T-cell (primary cell): ENCODE data around the gene TYR. TPM values are rescaled to one million over a fixed set of nuclear protein-coding genes. Genes with fewer than 3 reads are reported as not detected.
"Not testable (repeated sequence)": the region's sequence is repeated elsewhere in the genome, so short reads cannot be mapped to it uniquely, and the experiment has no call there.

Source experiments
- ATAC-seq, 4 experiments: fragments of 200-7000 bp in 3 of 4; fragments of 150-1000 bp in 1 of 4; cut with Tn5 transposase; replicated peaks in 1 of 4; 1 replicate in 3 of 4; 2 replicates in 1 of 4; pipeline ENCODE4 v1.10.0; 2021; ENCODE audit warnings: moderate library complexity in 3 of 4, mild to moderate bottlenecking in 2 of 4, moderate number of reproducible peaks in 1 of 4
- CTCF ChIA-PET, 2 donors: fragments of 300-600 bp; sonication (Branson Sonifier 250); formaldehyde crosslinking; loops; one replicate each; lab custom pipeline; 2022; ENCODE audit warnings: antibody characterized with exemption in 2 of 2; lab: Charles Lee
- POLR2A ChIA-PET, 2 donors: fragments of 300-600 bp; sonication (Branson Sonifier 250); formaldehyde crosslinking; loops; one replicate each; lab custom pipeline; 2022; ENCODE audit warnings: antibody characterized with exemption in 2 of 2; lab: Charles Lee
- DNase-seq, 35 experiments: peaks; one replicate each; pipeline versions ENCODE4 v3.0.0 to v3.0.0-alpha.2; 2013 to 2023
- H3K27ac ChIP-seq: one replicate; pipeline ENCODE4 v1.5.1; 2013; ENCODE audit warnings: low read length
- H3K27me3 ChIP-seq, 2 experiments: replicated peaks in 1 of 2; 1 replicate in 1 of 2; 2 replicates in 1 of 2; pipeline versions ENCODE4 v1.6.1 to v1.7.0; 2013; ENCODE audit warnings: low read length in 1 of 2, mixed read lengths in 1 of 2; ENCODE audit not compliant: control insufficient read depth in 2 of 2, insufficient read depth in 2 of 2; ENCODE audit errors: extremely low read depth in 1 of 2
- H3K36me3 ChIP-seq, 2 donors: 1 replicate in 1 of 2; 2 replicates in 1 of 2; pipeline versions ENCODE4 v1.6.1 to v1.7.0; 2013; ENCODE audit warnings: low read length in 1 of 2; ENCODE audit not compliant: control insufficient read depth in 2 of 2, insufficient read depth in 1 of 2; ENCODE audit errors: extremely low read depth in 1 of 2
- H3K4me1 ChIP-seq, 2 experiments: 1 replicate in 1 of 2; 2 replicates in 1 of 2; pipeline versions ENCODE4 v1.6.1 to v1.7.0; 2013; ENCODE audit warnings: low read length in 2 of 2, mixed read lengths in 1 of 2; ENCODE audit not compliant: insufficient read depth in 2 of 2, control insufficient read depth in 1 of 2; ENCODE audit errors: extremely low read depth in 1 of 2
- H3K4me3 ChIP-seq, 2 donors: 1 replicate in 1 of 2; 2 replicates in 1 of 2; pipeline versions ENCODE4 v1.5.1 to v1.7.0; 2013; ENCODE audit warnings: mild to moderate bottlenecking in 2 of 2, low read length in 1 of 2, moderate library complexity in 1 of 2; ENCODE audit not compliant: control insufficient read depth in 1 of 2; ENCODE audit errors: extremely low read depth in 1 of 2
- H3K9me3 ChIP-seq: 2 replicates; pipeline ENCODE4 v1.7.0; 2013
- H3K27ac Mint-ChIP-seq, 2 donors: one replicate each; pipeline ENCODE4 v1.8.0; 2020 to 2021; ENCODE audit warnings: mild to moderate bottlenecking in 2 of 2, mixed read lengths in 2 of 2
- H3K27me3 Mint-ChIP-seq, 2 donors: one replicate each; pipeline ENCODE4 v1.8.0; 2021 to 2022; ENCODE audit warnings: mixed read lengths in 2 of 2
- H3K36me3 Mint-ChIP-seq: one replicate; pipeline ENCODE4 v1.8.0; 2021; ENCODE audit warnings: mixed read lengths
- H3K4me1 Mint-ChIP-seq, 3 donors: one replicate each; pipeline ENCODE4 v1.8.0; 2020 to 2022; ENCODE audit warnings: mixed read lengths in 3 of 3, mild to moderate bottlenecking in 1 of 3
- H3K4me3 Mint-ChIP-seq, 3 donors: one replicate each; pipeline ENCODE4 v1.8.0; 2020 to 2022; ENCODE audit warnings: mild to moderate bottlenecking in 3 of 3, mixed read lengths in 3 of 3, moderate library complexity in 3 of 3
- H3K9me3 Mint-ChIP-seq, 3 donors: one replicate each; pipeline ENCODE4 v1.8.0; 2020 to 2022; ENCODE audit warnings: mixed read lengths in 3 of 3
- WGBS: methylation state at CpG from one replicate; pipeline ENCODE4 v1.1.5; 2013; ENCODE audit warnings: missing lambda C conversion rate; ENCODE audit not compliant: insufficient coverage; 5-methylcytosine and 5-hydroxymethylcytosine counted together
- total RNA-seq, 35 experiments: library from RNA in 6 of 35; stranded (reverse) in 6 of 35; fragments of 120-200 nt in 1 of 35; gene quantifications; one replicate each; pipeline versions ENCODE4 v1.2.1 to v1.2.4 and lab custom pipeline; 2013 to 2026

Gene TYR
- total RNA-seq, 5 donors from 2014 or later (not counting 1 experiment from before 2014, with no cell fraction given), result not detected

DNA sequence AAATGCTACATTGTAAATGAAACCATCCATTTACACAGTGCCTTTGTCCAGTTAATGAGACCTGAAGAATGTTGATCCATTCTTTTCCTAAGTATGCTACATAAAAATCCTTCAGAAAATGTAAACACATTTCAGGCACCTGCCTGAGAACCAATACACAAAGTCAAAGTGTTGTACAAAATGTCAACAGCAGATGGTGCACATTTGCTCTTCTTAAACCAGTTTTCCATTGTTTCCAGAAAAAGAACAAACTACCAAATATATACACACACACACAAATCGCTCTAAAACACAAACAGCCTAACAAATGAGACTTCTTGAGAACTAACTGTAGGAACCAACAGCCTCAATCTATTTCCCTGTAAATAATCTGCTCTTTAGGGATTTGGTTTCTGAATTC, 156.0 kb downstream of the TYR start:
- H3K27me3 ChIP-seq, H3K27ac Mint-ChIP-seq, H3K27me3 Mint-ChIP-seq, CTCF ChIA-PET, ATAC-seq, POLR2A ChIA-PET, H3K4me3 ChIP-seq, H3K36me3 Mint-ChIP-seq, H3K9me3 Mint-ChIP-seq, H3K36me3 ChIP-seq, H3K27ac ChIP-seq, H3K4me1 Mint-ChIP-seq, H3K4me3 Mint-ChIP-seq, H3K4me1 ChIP-seq, H3K9me3 ChIP-seq, DNase-seq: not testable (repeated sequence)
- WGBS, result 40% methylated on average over 1 of the region's 1 CpG

GRCh38 chr11:89337100-89337650, 159.5 kb downstream of the TYR start:
- 83% methylated on average over 2 of the region's 4 CpGs for WGBS
- DNase-seq, H3K27ac Mint-ChIP-seq, H3K27ac ChIP-seq, H3K9me3 Mint-ChIP-seq, ATAC-seq, H3K27me3 Mint-ChIP-seq, POLR2A ChIA-PET, H3K9me3 ChIP-seq, H3K4me3 Mint-ChIP-seq, H3K36me3 Mint-ChIP-seq, H3K4me1 Mint-ChIP-seq, CTCF ChIA-PET, H3K4me1 ChIP-seq, H3K27me3 ChIP-seq, H3K36me3 ChIP-seq, H3K4me3 ChIP-seq: not testable (repeated sequence)

DNA sequence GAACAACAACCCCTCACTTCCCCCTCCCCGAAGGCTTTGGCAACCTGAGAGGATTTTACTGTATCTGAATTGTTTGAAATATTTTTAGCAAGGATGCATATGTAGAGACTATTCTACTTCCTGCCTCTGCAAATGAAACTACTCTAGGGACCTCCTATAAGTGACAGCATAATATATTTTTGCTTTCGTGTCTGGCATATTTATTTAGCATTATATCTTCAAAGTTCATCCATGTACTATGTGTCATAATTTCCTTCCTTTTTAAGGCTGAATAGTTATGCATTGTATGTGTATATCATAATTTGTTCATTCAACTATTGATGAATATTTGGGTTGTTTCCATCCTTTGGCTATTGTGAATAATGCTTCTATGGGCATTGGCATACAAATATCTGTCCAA, 160.4 kb downstream of the TYR start:
- H3K4me1 Mint-ChIP-seq, H3K36me3 ChIP-seq, H3K27me3 Mint-ChIP-seq, H3K4me3 Mint-ChIP-seq, H3K4me1 ChIP-seq, H3K9me3 Mint-ChIP-seq, H3K36me3 Mint-ChIP-seq, CTCF ChIA-PET, POLR2A ChIA-PET, H3K27ac ChIP-seq, H3K27me3 ChIP-seq, DNase-seq, H3K27ac Mint-ChIP-seq, H3K4me3 ChIP-seq, H3K9me3 ChIP-seq, ATAC-seq: not testable (repeated sequence)
- no CpG with 5 or more reads among the region's 2 CpGs for WGBS

GRCh38 chr11:89340450-89340849, 162.8 kb downstream of the TYR start:
- H3K4me1 ChIP-seq, H3K4me1 Mint-ChIP-seq, ATAC-seq, H3K9me3 Mint-ChIP-seq, H3K9me3 ChIP-seq, H3K27ac ChIP-seq, H3K36me3 ChIP-seq, H3K27ac Mint-ChIP-seq, H3K4me3 ChIP-seq, CTCF ChIA-PET, H3K36me3 Mint-ChIP-seq, H3K27me3 Mint-ChIP-seq, H3K4me3 Mint-ChIP-seq, DNase-seq, POLR2A ChIA-PET, H3K27me3 ChIP-seq: not testable (repeated sequence)

GRCh38 chr11:89342880-89343572, 165.4 kb downstream of the TYR start:
- H3K27ac Mint-ChIP-seq, H3K9me3 Mint-ChIP-seq, ATAC-seq, H3K27me3 Mint-ChIP-seq, DNase-seq, H3K27me3 ChIP-seq, POLR2A ChIA-PET, H3K4me3 ChIP-seq, H3K36me3 ChIP-seq, H3K4me1 Mint-ChIP-seq, H3K9me3 ChIP-seq, H3K36me3 Mint-ChIP-seq, H3K4me1 ChIP-seq, H3K4me3 Mint-ChIP-seq, H3K27ac ChIP-seq, CTCF ChIA-PET: not testable (repeated sequence)
- WGBS, result no CpG with 5 or more reads among the region's 3 CpGs

Other genes starting within 250 kb of the TYR start
- not detected for gene GRM5, start 111.9 kb upstream of the TYR start, total RNA-seq